ENCODE results near the gene MAML3.

DNA sequence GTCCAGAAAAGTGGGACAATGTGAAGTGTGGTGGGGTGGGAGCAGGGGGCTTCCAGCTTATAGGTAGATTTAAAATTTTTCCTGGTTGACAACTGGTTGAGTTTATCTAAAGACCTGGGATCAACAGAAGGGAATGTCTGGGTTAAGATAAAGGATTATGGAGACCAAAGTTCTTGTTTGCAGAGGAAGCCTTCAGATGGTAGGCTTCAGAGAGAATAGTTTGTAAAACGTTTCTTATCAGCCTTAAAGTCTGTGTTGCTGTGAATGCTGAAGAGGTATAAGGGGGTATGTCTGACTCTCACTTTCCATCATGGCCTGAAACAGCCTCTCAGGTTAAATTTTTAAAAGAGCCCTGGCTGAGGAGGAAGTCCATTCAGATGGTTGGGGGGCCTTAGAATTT is 467.9 kb downstream of the MAML3 start:
- TF ChIP-seq CTCF (conservative IDR thresholded peaks at IDR 0.05; ENCODE audit: low read depth in 2 of 2) (no peak), POLR2AphosphoS5 (IDR thresholded peaks at IDR 0.05; ENCODE audit: low read depth) (no peak), EZH2phosphoT487 (IDR thresholded peaks at IDR 0.05; ENCODE audit: unreplicated experiment) (no peak), EZH2 (IDR thresholded peaks at IDR 0.05; ENCODE audit: low read depth, unreplicated experiment) (no peak), STAT1 (IDR thresholded peaks at IDR 0.05; ENCODE audit: unreplicated experiment) (no peak), ETS1 (IDR thresholded peaks at IDR 0.05) (no peak), JUNB (IDR thresholded peaks at IDR 0.05; ENCODE audit: unreplicated experiment) (no peak), CREB1 (CRISPR knock-in tag; IDR thresholded peaks at IDR 0.05; ENCODE audit: low read depth) (no peak), NANOG (IDR thresholded peaks at IDR 0.05; ENCODE audit: borderline replicate concordance) (no peak), ZNF331 (CRISPR knock-in tag; IDR thresholded peaks at IDR 0.05; ENCODE audit: low read depth) (no peak), ZNF114 (CRISPR knock-in tag; IDR thresholded peaks at IDR 0.05) (no peak)
- TF ChIP-seq, protein P1, sequence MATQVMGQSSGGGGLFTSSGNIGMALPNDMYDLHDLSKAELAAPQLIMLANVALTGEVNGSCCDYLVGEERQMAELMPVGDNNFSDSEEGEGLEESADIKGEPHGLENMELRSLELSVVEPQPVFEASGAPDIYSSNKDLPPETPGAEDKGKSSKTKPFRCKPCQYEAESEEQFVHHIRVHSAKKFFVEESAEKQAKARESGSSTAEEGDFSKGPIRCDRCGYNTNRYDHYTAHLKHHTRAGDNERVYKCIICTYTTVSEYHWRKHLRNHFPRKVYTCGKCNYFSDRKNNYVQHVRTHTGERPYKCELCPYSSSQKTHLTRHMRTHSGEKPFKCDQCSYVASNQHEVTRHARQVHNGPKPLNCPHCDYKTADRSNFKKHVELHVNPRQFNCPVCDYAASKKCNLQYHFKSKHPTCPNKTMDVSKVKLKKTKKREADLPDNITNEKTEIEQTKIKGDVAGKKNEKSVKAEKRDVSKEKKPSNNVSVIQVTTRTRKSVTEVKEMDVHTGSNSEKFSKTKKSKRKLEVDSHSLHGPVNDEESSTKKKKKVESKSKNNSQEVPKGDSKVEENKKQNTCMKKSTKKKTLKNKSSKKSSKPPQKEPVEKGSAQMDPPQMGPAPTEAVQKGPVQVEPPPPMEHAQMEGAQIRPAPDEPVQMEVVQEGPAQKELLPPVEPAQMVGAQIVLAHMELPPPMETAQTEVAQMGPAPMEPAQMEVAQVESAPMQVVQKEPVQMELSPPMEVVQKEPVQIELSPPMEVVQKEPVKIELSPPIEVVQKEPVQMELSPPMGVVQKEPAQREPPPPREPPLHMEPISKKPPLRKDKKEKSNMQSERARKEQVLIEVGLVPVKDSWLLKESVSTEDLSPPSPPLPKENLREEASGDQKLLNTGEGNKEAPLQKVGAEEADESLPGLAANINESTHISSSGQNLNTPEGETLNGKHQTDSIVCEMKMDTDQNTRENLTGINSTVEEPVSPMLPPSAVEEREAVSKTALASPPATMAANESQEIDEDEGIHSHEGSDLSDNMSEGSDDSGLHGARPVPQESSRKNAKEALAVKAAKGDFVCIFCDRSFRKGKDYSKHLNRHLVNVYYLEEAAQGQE (IDR thresholded peaks at IDR 0.05; ENCODE audit: unreplicated experiment): no peak
